SH-SY5Y (cell line): ENCODE results near the gene CEP131.

Source experiments
- GATA2 ChIP-seq: IDR thresholded peaks from 2 replicates; pipeline ENCODE4 v1.6.1; 2011; ENCODE audit warnings: mild to moderate bottlenecking, low read depth, low read length
- GATA3 ChIP-seq: IDR thresholded peaks from 2 replicates; pipeline ENCODE4 v1.6.1; 2011; ENCODE audit warnings: low read depth, mild to moderate bottlenecking, low read length, moderate library complexity

DNA sequence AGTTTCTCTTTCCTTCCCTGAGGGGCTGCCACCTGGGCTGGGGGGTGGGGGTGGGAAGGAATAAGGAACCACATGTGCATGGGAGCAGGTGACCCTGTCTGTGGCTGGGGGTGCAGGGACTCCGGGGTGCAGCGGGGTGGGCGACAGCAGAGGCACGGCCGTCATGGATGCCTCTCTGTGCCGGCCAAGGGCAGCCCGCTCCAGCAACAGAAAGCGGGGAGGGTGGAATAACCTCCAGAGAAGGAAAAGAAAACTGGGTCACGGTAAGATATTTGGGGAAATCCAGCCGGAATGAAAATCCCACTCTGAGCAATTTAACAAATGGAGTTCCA, 20.5 kb upstream of the CEP131 start:
- no peak for TF ChIP-seq GATA2
- no peak for TF ChIP-seq GATA3
